D721Med (cell line): ENCODE measurements around the gene DNAJC22.

Experiments used
- DNase-seq: peaks from one replicate; pipeline ENCODE4 v3.0.0; 2011; ENCODE audit warnings: low spot score; ENCODE audit not compliant: insufficient read length
- FAIRE-seq: peaks from 2 replicates; lab custom pipeline; 2011; peaks lifted over from hg19 to GRCh38; lab: Jason Lieb, UNC
- CTCF ChIP-seq: IDR thresholded peaks from 2 replicates; pipeline ENCODE4 v1.5.1; 2012; ENCODE audit warnings: mild to moderate bottlenecking, control low read depth; ENCODE audit not compliant: insufficient read depth; ENCODE audit errors: missing control alignments

DNAJC22 gene

GRCh38 chr12:49338830-49339463, 7.7 kb upstream of the DNAJC22 start:
- no peak for DNase-seq
- FAIRE-seq = no peak
- TF ChIP-seq CTCF = no peak

- no peak for FAIRE-seq
- TF ChIP-seq CTCF = no peak
These were observed 7.2 kb upstream of the DNAJC22 start for GRCh38 chr12:49339464-49339861.

GRCh38 chr12:49340095-49340870, 6.4 kb upstream of the DNAJC22 start:
- FAIRE-seq = no peak

More at GRCh38 chr12:49339464-49339861, 7.2 kb upstream of the DNAJC22 start:
- DNase-seq = no peak

GRCh38 chr12:49340971-49341776, 5.5 kb upstream of the DNAJC22 start:
- DNase-seq (no peak), FAIRE-seq (no peak)
- TF ChIP-seq CTCF = no peak

More at GRCh38 chr12:49340095-49340870, 6.4 kb upstream of the DNAJC22 start:
- no peak for DNase-seq
- TF ChIP-seq CTCF = no peak

GRCh38 chr12:49341777-49342065, 5.0 kb upstream of the DNAJC22 start:
- FAIRE-seq (no peak), DNase-seq (no peak)
- TF ChIP-seq CTCF = no peak

GRCh38 chr12:49342066-49342913, 4.4 kb upstream of the DNAJC22 start:
- DNase-seq (peak; percentile 93), FAIRE-seq (no peak)
- TF ChIP-seq CTCF = peak; percentile 83
